NT2/D1 (cell line): Measurements from ENCODE around the gene DLG2.

Source experiments
- DNase-seq: peaks from one replicate; pipeline ENCODE4 v3.0.0-alpha.2; 2011; ENCODE audit warnings: low read depth, low spot score
- H3K27me3 ChIP-seq: 2 replicates; pipeline ENCODE4 v1.6.0; 2011; ENCODE audit warnings: mild to moderate bottlenecking; ENCODE audit not compliant: insufficient read length, insufficient read depth
- H3K36me3 ChIP-seq: 2 replicates; pipeline ENCODE4 v1.6.1; 2011; ENCODE audit warnings: mild to moderate bottlenecking, low read length, mixed read lengths; ENCODE audit not compliant: insufficient read depth, insufficient read length
- H3K4me1 ChIP-seq: 2 replicates; pipeline ENCODE4 v1.5.1; 2011; ENCODE audit not compliant: insufficient read depth, insufficient read length
- H3K4me3 ChIP-seq: 2 replicates; pipeline ENCODE4 v1.5.1; 2011; ENCODE audit warnings: low read depth; ENCODE audit not compliant: insufficient read length
- H3K9ac ChIP-seq: 2 replicates; pipeline ENCODE4 v1.6.0; 2011; ENCODE audit warnings: low read depth; ENCODE audit not compliant: insufficient read length
- H3K9me3 ChIP-seq: 2 replicates; pipeline ENCODE4 v1.5.1; 2011; ENCODE audit warnings: mild to moderate bottlenecking, low read length; ENCODE audit not compliant: insufficient read depth
- SUZ12 ChIP-seq: IDR thresholded peaks from 2 replicates; pipeline ENCODE4 v1.6.1; 2011; ENCODE audit not compliant: insufficient read length, insufficient read depth; ENCODE audit errors: extremely low read depth
- YY1 ChIP-seq: IDR thresholded peaks from 2 replicates; pipeline ENCODE4 v1.6.1; 2011; ENCODE audit not compliant: insufficient read length, insufficient read depth
- ZNF274 ChIP-seq: IDR thresholded peaks from 2 replicates; pipeline ENCODE4 v1.6.1; 2011; ENCODE audit warnings: mild to moderate bottlenecking, low read depth, low read length

DLG2 gene

DNA sequence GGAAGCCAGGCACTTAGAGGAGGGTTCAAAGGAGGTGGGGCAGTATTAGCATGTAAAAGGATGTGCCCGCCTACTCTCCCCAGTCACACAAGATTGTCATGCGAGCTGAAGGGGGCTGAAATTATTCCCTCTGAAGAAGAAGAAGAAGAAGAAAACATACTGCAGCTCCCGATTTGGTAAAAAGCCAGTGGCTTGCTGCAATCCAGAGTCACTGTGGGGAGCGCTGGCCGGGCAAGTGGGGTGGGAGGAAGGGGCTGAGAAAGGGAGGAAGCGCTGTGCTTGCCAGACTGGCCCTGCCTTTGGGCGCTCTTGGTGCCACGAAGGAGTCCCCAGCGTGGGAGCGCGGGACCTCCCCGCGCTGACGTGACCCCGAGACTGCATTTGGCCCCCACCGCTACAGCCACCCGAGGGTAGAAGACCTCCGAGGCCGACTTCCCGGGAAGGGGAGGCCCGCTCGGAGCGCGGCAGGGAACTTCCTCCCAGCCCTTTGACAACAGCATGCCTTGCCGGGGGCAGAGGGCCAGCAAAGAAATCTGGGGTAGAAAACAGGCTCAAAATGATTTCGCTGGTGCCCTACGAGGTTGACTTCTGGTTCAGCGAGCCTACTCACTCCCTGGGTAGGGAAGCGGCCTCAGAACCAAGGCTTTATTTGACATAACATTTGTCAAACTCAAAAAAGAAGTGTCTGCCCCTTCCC lies 906.3 kb downstream of the DLG2 start:
- no peaks in the 10 kb centered on the region for H3K27me3 ChIP-seq
- peak overlapping the region; percentile 43 for H3K9ac ChIP-seq
- no peaks in the 10 kb centered on the region for H3K4me1 ChIP-seq
- DNase-seq: peak; percentile 25
- H3K4me3 ChIP-seq: peak overlapping the region; percentile 57
- H3K36me3 ChIP-seq: no peaks in the 10 kb centered on the region
- TF ChIP-seq SUZ12: no peak
- H3K9me3 ChIP-seq: no peaks in the 10 kb centered on the region

DNA sequence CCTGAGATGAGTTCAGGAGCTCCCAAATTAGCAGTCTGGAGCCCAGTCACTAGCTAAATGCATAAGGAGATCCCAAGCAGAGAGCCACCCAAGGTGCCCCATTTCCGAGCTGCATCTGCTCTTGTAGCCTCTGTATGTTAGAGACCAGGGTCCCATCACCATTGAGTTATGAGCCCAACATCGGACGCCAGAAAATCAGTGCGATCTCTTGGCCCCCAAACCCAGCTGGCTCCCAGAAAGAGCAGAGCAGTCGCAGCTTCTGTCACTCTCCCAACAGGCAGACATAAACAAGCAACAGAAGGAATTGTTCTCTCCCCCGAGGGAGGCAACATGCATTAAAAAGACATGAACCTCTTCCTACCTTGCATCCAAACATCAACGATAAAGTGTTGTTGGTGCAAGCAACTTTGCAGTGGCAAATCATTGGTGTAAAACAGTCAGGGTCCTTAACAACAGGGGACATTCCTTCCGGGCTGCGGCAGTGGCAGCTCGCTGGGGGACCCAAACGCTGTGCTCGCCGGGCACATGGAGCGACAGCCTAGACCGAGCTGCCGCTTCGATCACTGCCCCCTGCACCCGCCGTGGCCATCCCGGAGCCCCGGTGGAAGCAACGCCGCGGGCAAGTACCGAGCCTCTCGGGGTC lies 907.1 kb downstream of the DLG2 start:
- peak overlapping the region; percentile 33 for H3K9ac ChIP-seq
- no peak for TF ChIP-seq ZNF274
- no peak for TF ChIP-seq SUZ12
- no peak for TF ChIP-seq YY1
- H3K27me3 ChIP-seq: no peaks in the 10 kb centered on the region
- DNase-seq: peak; percentile 11
- peak overlapping the region; percentile 57 for H3K4me3 ChIP-seq
- H3K4me1 ChIP-seq: no peaks in the 10 kb centered on the region
- no peaks in the 10 kb centered on the region for H3K36me3 ChIP-seq
- H3K9me3 ChIP-seq: no peaks in the 10 kb centered on the region

DNA sequence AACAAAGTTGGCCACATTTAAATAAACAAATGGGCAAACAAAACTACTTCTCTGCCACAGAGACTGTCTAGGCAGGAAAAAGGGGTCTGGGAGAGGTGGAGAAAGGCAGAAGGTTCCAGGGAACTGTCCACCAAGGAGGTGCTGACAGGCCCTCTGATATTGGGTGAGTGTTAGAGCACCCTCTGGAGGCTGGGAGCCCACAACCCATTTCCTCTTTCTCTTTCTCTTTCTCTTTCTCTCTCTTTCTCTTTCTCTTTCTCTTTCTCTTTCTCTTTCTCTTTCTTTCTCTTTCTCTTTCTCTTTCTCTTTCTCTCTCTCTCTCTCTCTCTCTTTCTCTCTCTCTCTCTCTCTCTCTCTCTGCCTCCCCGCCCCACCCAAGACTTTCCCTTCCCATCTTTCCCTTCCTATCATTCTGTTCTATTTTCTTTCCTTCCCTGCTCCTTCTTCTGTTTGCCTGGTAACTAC lies 912.8 kb downstream of the DLG2 start:
- TF ChIP-seq SUZ12 (no peak), YY1 (no peak), ZNF274 (no peak)
- H3K27me3 ChIP-seq: no peaks in the 10 kb centered on the region
- H3K4me3 ChIP-seq: no peak overlapping the region
- no peak overlapping the region for H3K9ac ChIP-seq
- peak; percentile 66 for DNase-seq
- no peaks in the 10 kb centered on the region for H3K36me3 ChIP-seq
- no peaks in the 10 kb centered on the region for H3K4me1 ChIP-seq
- H3K9me3 ChIP-seq: no peaks in the 10 kb centered on the region

DNA sequence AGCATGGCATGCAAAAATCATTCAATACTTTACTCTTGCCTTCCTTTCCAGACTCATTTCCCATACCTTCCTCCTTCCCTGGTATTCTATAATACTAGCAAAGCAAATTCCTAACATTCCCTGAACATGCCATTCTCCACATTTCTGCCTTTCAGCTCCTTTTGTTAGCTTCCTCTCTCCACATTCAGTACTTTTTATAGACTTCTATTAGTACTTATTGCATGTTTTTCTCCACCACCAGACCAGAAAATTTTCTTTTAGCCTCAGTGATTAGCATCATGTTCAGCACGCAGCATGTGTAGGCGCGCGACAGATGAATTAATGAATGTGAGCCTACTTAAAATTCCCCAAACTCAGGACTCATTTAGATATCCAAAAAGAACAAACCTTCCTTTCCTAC lies 935.3 kb downstream of the DLG2 start:
- Histone ChIP-seq H3K4me1 (peaks cover 2% of the 10 kb centered on the region), H3K36me3 (no peaks in the 10 kb centered on the region), H3K9me3 (no peaks in the 10 kb centered on the region), H3K4me3 (no peak overlapping the region), H3K27me3 (no peaks in the 10 kb centered on the region), H3K9ac (no peak overlapping the region)
- DNase-seq: peak; percentile 27
- no peak for TF ChIP-seq YY1
- TF ChIP-seq SUZ12: no peak
- TF ChIP-seq ZNF274: no peak

DNA sequence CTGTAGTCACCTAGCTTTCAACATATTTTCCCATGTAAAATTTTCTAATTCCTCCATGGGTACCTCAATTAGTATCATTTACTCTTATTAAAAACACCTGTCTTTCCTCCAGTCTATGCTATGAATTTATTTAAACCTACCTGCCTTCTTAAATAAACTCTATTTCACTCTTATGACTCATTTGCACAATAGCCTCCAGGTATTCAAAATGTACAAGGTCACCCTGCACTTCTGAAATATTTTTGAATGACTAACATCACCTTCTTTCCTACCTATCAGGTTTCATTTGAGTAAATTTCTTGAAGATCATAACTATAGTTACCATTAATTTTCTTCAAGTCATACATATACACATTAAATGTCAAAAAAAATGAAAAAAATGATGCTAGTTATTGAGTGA lies 939.7 kb downstream of the DLG2 start:
- Histone ChIP-seq H3K27me3 (no peaks in the 10 kb centered on the region), H3K4me3 (no peak overlapping the region)
- no peak for DNase-seq

DNA sequence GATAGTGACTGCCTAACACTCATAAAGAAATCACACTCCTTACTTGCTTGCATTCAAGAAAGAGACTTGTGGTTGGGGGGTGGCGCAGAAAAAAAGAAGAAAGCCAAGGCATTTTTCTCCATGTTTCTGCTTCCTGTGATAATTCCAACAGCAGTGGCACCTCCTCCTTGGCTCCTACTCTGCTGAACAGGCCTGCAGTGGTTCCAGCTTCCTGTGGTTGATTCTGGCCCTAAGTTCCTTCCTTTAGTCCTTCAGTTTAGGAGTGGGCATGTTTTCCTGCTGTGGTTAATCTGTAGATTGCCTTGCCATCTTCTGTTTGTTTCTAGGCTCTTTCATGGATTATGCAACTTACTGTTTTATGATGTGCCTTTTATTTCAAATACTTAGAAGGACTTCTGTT lies 940.4 kb downstream of the DLG2 start:
- H3K27me3 ChIP-seq: no peaks in the 10 kb centered on the region
- TF ChIP-seq ZNF274 (no peak), YY1 (no peak), SUZ12 (no peak)
- no peak for DNase-seq
- H3K4me3 ChIP-seq: no peak overlapping the region
- H3K4me1 ChIP-seq: no peaks in the 10 kb centered on the region
- no peaks in the 10 kb centered on the region for H3K36me3 ChIP-seq
- no peaks in the 10 kb centered on the region for H3K9me3 ChIP-seq
- H3K9ac ChIP-seq: no peak overlapping the region

More for the DNA sequence above, 939.7 kb downstream of the DLG2 start:
- no peaks in the 10 kb centered on the region for H3K36me3 ChIP-seq
- TF ChIP-seq YY1 (no peak), ZNF274 (no peak), SUZ12 (no peak)
- H3K9me3 ChIP-seq: no peaks in the 10 kb centered on the region
- H3K4me1 ChIP-seq: peaks cover 2% of the 10 kb centered on the region
- H3K9ac ChIP-seq: no peak overlapping the region

DNA sequence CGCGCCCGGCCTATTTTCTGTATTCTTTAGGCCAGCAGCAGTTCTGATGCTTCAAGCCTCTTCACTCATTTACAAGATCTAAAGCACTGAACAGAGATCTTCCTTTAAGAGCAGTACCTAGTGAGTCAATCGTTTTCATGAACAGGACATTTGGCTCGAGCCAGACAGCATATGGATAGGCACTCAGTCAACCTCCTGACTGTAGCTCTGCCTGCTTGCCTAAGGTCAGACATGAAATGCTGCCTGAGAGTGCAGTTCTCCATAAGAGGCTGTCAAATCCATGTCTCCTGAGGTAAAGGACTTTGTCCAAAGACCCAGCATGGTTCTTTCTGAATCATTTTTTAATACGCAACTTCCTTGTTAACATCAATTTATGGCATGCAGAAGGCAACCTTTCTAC lies 941.2 kb downstream of the DLG2 start:
- no peaks in the 10 kb centered on the region for H3K4me1 ChIP-seq
- TF ChIP-seq YY1 (no peak), SUZ12 (no peak), ZNF274 (no peak)
- no peak for DNase-seq
- H3K9me3 ChIP-seq: no peaks in the 10 kb centered on the region
- H3K4me3 ChIP-seq: no peak overlapping the region
- no peaks in the 10 kb centered on the region for H3K36me3 ChIP-seq
- H3K9ac ChIP-seq: no peak overlapping the region
- no peaks in the 10 kb centered on the region for H3K27me3 ChIP-seq
